Upper lobe of left lung (tissue), 4 donors: ENCODE data around the gene FLNC.

ENCODE experiments used
- POLR2A ChIP-seq, 4 donors: fragments of 450-650 bp; IDR thresholded peaks; one replicate each; pipeline ENCODE4 v1.5.1; 2016 to 2017; ENCODE audit warnings: antibody characterized with exemption in 4 of 4, mild to moderate bottlenecking in 2 of 4
- POLR2AphosphoS5 ChIP-seq, 2 donors: sonication (generic); formaldehyde crosslinking; IDR thresholded peaks; one replicate each; pipeline ENCODE4 v1.5.1; 2017; ENCODE audit warnings: antibody characterized with exemption in 2 of 2
- TF ChIP-seq, protein P1 (sequence below), 6 experiments: fragments of 450-650 bp in 4 of 6; fragments of 200-600 bp in 2 of 6; sonication (generic) in 2 of 6; IDR thresholded peaks; one replicate each; pipeline ENCODE4 v1.5.1; 2016 to 2019; ENCODE audit warnings: antibody characterized with exemption in 6 of 6

- TF ChIP-seq, protein P1, sequence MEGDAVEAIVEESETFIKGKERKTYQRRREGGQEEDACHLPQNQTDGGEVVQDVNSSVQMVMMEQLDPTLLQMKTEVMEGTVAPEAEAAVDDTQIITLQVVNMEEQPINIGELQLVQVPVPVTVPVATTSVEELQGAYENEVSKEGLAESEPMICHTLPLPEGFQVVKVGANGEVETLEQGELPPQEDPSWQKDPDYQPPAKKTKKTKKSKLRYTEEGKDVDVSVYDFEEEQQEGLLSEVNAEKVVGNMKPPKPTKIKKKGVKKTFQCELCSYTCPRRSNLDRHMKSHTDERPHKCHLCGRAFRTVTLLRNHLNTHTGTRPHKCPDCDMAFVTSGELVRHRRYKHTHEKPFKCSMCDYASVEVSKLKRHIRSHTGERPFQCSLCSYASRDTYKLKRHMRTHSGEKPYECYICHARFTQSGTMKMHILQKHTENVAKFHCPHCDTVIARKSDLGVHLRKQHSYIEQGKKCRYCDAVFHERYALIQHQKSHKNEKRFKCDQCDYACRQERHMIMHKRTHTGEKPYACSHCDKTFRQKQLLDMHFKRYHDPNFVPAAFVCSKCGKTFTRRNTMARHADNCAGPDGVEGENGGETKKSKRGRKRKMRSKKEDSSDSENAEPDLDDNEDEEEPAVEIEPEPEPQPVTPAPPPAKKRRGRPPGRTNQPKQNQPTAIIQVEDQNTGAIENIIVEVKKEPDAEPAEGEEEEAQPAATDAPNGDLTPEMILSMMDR (IDR thresholded peaks at IDR 0.05) = no peak
- no peak for TF ChIP-seq POLR2A (IDR thresholded peaks at IDR 0.05)
- no peak for TF ChIP-seq POLR2AphosphoS5 (IDR thresholded peaks at IDR 0.05)
These were observed 17.6 kb upstream of the FLNC start for GRCh38 chr7:128812514-128813168.
